ENCODE measurements around the gene NKX2-3.

DNA sequence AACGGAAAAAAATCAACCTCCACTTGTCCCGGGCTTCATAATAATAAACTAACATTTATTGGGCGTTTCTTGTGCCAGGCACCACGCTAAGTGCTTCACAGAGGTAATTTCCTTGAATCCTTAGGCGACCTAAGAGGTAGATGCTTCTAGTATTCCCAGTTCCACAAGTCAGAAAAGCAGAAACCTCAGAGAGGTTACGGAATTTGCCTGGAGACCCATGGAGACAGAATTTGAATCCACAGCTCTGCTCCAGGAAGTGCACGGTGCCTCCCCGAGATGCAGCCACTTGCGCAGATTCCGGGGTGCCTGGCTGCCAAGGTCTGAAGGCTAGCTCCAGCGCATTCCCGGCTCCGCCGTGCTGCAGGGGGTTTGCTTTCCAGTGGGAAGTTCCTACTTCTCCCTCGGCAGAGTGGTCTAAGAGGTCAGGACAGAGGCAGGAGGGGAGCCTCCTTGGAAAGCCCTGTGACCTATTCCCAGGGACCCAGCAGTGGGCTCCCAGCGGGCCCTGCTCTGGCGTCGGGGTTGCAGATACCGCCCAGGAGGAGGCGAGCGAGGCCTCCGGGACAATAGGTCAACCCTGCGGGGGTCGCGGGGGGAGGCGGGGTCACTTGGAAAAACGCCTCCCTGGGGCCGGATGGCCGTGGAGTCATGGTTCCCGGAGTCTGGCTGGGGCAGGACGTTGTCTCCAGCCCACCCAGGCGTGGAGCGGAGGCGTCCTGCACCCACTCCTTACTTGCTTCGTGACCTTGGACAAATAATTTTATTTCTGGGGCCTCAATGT is 10.1 kb upstream of the NKX2-3 start:
- no peak for TF ChIP-seq ZSCAN29 (IDR thresholded peaks at IDR 0.05)
- TF ChIP-seq, protein P1, sequence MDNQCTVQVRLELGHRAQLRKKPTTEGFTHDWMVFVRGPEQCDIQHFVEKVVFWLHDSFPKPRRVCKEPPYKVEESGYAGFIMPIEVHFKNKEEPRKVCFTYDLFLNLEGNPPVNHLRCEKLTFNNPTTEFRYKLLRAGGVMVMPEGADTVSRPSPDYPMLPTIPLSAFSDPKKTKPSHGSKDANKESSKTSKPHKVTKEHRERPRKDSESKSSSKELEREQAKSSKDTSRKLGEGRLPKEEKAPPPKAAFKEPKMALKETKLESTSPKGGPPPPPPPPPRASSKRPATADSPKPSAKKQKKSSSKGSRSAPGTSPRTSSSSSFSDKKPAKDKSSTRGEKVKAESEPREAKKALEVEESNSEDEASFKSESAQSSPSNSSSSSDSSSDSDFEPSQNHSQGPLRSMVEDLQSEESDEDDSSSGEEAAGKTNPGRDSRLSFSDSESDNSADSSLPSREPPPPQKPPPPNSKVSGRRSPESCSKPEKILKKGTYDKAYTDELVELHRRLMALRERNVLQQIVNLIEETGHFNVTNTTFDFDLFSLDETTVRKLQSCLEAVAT (IDR thresholded peaks at IDR 0.05) = no peak
- TF ChIP-seq ZNF274 (IDR thresholded peaks at IDR 0.05; ENCODE audit: borderline replicate concordance, low read depth, low read length) = no peak
- no peak for TF ChIP-seq ZNF384 (IDR thresholded peaks at IDR 0.05; ENCODE audit: low read depth, low read length)
- TF ChIP-seq, protein P2, sequence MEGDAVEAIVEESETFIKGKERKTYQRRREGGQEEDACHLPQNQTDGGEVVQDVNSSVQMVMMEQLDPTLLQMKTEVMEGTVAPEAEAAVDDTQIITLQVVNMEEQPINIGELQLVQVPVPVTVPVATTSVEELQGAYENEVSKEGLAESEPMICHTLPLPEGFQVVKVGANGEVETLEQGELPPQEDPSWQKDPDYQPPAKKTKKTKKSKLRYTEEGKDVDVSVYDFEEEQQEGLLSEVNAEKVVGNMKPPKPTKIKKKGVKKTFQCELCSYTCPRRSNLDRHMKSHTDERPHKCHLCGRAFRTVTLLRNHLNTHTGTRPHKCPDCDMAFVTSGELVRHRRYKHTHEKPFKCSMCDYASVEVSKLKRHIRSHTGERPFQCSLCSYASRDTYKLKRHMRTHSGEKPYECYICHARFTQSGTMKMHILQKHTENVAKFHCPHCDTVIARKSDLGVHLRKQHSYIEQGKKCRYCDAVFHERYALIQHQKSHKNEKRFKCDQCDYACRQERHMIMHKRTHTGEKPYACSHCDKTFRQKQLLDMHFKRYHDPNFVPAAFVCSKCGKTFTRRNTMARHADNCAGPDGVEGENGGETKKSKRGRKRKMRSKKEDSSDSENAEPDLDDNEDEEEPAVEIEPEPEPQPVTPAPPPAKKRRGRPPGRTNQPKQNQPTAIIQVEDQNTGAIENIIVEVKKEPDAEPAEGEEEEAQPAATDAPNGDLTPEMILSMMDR (IDR thresholded peaks at IDR 0.05 in 2 of 3, conservative IDR thresholded peaks at IDR 0.05 in 1 of 3; ENCODE audit: insufficient read depth in 2 of 3, low read depth in 1 of 3, low read length in 3 of 3) = no peak
- TF ChIP-seq YY1 (IDR thresholded peaks at IDR 0.05; ENCODE audit: borderline replicate concordance in 1 of 3, control insufficient read depth in 1 of 3, extremely low read depth in 1 of 3, insufficient read depth in 3 of 3, insufficient read length in 1 of 3, insufficient replicate concordance in 2 of 3, low read depth in 1 of 3, low read length in 2 of 3) = no peak
- TF ChIP-seq DIDO1 (tag; IDR thresholded peaks at IDR 0.05; ENCODE audit: low read depth) = no peak
- no peak for TF ChIP-seq EP300 (IDR thresholded peaks at IDR 0.05; ENCODE audit: low read length)
- TF ChIP-seq TCF3 (CRISPR knock-in tag; IDR thresholded peaks at IDR 0.05) = no peak
- no peak for TF ChIP-seq NFYB (IDR thresholded peaks at IDR 0.05; ENCODE audit: extremely low read depth, insufficient read length)
- no peak for TF ChIP-seq RCOR1 (IDR thresholded peaks at IDR 0.05; ENCODE audit: borderline replicate concordance in 1 of 2, low read depth in 2 of 2, low read length in 2 of 2)
- no peak for TF ChIP-seq MAFK (IDR thresholded peaks at IDR 0.05; ENCODE audit: low read length)
- no peak for TF ChIP-seq ELF4 (CRISPR knock-in tag; IDR thresholded peaks at IDR 0.05)
- no peak for TF ChIP-seq MTA2 (IDR thresholded peaks at IDR 0.05; ENCODE audit: low read depth)
